ENCODE results near the gene ZNF107.
"Not testable (repeated sequence)": the region's sequence is repeated elsewhere in the genome, so short reads cannot be mapped to it uniquely, and the experiment has no call there.

The ZNF107 gene

DNA sequence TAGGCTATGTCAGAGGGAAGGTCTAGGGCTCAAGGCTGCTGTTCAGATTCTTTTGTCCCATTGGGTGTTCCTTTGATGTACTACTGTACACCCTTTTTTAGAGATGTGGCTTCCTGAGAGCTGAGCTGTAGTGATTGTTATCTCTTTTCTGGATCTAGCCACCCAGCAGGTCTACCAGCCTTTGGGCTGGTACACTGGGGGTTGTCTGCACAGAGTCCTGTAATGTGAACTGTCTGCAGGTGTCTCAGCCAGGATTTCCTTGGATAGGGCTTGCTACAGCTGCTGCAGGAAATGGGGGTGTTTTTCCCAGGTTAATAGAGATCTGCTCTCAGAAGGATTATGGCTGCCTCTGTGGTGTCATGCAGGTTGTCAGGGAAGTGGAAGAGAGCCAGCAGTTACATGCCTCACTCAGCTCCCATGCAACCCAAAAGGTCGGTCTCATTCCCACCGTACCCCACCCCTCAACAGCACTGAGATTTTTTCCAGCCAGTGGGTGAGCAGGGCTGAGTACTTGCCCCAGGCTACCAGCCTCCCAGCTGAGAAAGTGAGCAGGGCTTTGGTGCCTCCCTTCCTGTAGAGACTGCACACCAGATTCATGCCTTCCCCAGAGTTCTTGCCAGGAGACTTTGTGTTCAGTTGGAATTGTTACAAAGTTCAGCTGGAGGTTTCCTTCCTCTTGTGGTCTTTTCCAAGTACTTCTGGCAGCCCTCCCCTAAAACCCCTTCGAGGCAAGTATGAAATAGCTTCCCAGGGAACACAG, 63.3 kb downstream of the ZNF107 start:
- DNase-seq: no peak

GRCh38 chr7:64733550-64734240, 67.8 kb downstream of the ZNF107 start:
- DNase-seq: no peak

DNA sequence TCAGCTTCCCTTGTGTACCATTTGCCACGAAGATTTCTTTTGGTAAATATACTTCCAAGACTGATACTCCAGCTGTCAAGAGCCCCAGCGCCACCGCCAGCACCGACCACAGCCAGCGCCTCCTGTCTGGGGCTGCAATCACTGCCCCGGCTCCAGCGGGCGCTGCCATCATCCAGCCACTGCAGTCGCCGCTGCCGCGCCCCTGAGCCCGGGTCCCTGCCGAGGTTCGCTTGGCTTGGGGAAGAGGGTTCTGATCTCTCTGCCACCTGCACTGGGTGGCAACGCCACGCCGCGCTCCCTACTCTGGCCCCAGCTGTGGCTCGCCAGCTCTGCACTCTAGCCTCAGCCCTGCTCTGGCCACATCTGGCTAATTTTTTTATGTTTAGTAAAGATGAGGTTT, 70.6 kb downstream of the ZNF107 start:
- no peak for DNase-seq

GRCh38 chr7:64738403-64738802, 72.5 kb downstream of the ZNF107 start:
- not testable (repeated sequence) for DNase-seq

GRCh38 chr7:64738953-64739352, 73.0 kb downstream of the ZNF107 start:
- DNase-seq: not testable (repeated sequence)

DNA sequence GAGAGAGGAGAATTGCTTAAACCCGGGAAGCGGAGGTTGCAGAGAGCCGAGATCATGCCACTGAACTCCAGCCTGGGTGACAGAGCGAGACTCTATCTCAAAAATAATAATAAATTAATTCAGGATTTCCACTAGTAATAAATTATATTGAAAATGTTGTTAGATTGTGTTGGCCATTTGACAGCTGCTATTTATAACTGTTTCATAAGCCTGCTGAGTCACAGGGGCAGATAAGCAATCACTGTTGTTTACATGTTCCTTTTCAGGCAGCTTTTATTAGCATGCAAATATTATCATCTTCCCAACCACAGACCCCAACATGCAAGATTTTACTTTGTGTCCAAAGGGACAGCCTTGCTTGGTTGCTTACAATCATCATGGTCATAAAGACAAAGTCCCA, 78.7 kb downstream of the ZNF107 start:
- no peak for DNase-seq

GRCh38 chr7:64747802-64748201, 81.9 kb downstream of the ZNF107 start:
- DNase-seq: no peak

DNA sequence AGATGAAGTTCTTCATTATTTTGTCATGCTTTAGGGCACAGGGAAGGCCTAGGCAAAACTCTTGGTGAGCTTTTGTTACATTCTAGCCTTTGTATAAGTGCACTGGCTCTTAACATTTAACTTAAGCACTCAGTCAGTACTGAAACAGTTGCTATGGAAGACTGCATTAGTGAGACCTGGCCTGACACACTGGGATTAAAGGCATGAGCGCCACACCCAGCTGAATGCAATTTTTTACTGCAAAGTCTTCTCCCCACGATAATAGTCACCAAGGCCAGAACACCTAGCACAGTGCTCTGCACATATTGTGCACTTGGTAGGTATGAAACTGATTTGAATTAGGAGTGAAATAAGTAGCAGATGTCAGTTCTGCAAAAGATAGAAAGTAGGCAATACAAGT, 87.1 kb downstream of the ZNF107 start:
- DNase-seq: no peak

- DNase-seq: no peak
Measured at GRCh38 chr7:64755865-64756264, 89.9 kb downstream of the ZNF107 start.

GRCh38 chr7:64758151-64758550, 92.2 kb downstream of the ZNF107 start:
- no peak for DNase-seq

Measured in amygdala (tissue), 56 donors.